Uterus (tissue), 2 donors: Measurements from ENCODE around the gene BCCIP.

Experiments used
- CTCF ChIP-seq, 4 experiments: fragments of 200-600 bp in 2 of 4; fragments of 450-650 bp in 2 of 4; sonication (generic) in 2 of 4; IDR thresholded peaks; one replicate each; pipeline ENCODE4 v1.5.1; 2016 to 2019; ENCODE audit warnings: antibody characterized with exemption in 4 of 4, mild to moderate bottlenecking in 2 of 4, moderate library complexity in 1 of 4
- POLR2A ChIP-seq, 2 donors: fragments of 450-650 bp; IDR thresholded peaks; one replicate each; pipeline ENCODE4 v1.6.1; 2016; ENCODE audit warnings: antibody characterized with exemption in 2 of 2, mild to moderate bottlenecking in 1 of 2, moderate library complexity in 1 of 2

GRCh38 chr10:125802739-125803138, 20.6 kb upstream of the BCCIP start:
- TF ChIP-seq CTCF (IDR thresholded peaks at IDR 0.05) (no peak), POLR2A (IDR thresholded peaks at IDR 0.05) (no peak)
